Dendritic cell treated with granulocyte-macrophage colony-stimulating factor and Interleukin-4, amounts not matched to agents 40 ng/mL and 50 ng/mL, for 4 days (primary cell): Measurements from ENCODE around the gene PIAS1.
"Not testable (repeated sequence)": the region's sequence is repeated elsewhere in the genome, so short reads cannot be mapped to it uniquely, and the experiment has no call there.

Experiments
- H3K27ac Mint-ChIP-seq: one replicate; pipeline ENCODE4 v1.8.0; 2022; ENCODE audit warnings: mild to moderate bottlenecking, mixed read lengths
- H3K27me3 Mint-ChIP-seq: one replicate; pipeline ENCODE4 v1.8.0; 2022; ENCODE audit warnings: mild to moderate bottlenecking, mixed read lengths
- H3K36me3 Mint-ChIP-seq: one replicate; pipeline ENCODE4 v1.8.0; 2022; ENCODE audit warnings: low read depth, mixed read lengths
- H3K4me1 Mint-ChIP-seq: one replicate; pipeline ENCODE4 v1.8.0; 2022; ENCODE audit warnings: low read depth, mixed read lengths
- H3K4me3 Mint-ChIP-seq: one replicate; pipeline ENCODE4 v1.8.0; 2022; ENCODE audit warnings: mild to moderate bottlenecking, moderate library complexity, mixed read lengths
- H3K9me3 Mint-ChIP-seq: one replicate; pipeline ENCODE4 v1.8.0; 2022; ENCODE audit warnings: mixed read lengths
- intact Hi-C: fragments of 100-400 bp; cut with micrococcal nuclease; formaldehyde crosslinking; loops from one replicate; pipeline ENCODE4 v1.15.0; 2022

The PIAS1 gene

GRCh38 chr15:68166847-68167246 is 112.7 kb downstream of the PIAS1 start:
- Mint-ChIP-seq H3K27ac (no peak overlapping the region), H3K9me3 (no peaks in the 10 kb centered on the region), H3K4me3 (no peak overlapping the region), H3K4me1 (no peaks in the 10 kb centered on the region), H3K27me3 (no peaks in the 10 kb centered on the region), H3K36me3 (peaks cover 51% of the 10 kb centered on the region)
- intact Hi-C loops, result no loop called here

GRCh38 chr15:68172037-68172436 is 117.9 kb downstream of the PIAS1 start:
- H3K4me1 Mint-ChIP-seq, H3K27me3 Mint-ChIP-seq, H3K4me3 Mint-ChIP-seq, intact Hi-C loops, H3K9me3 Mint-ChIP-seq, H3K27ac Mint-ChIP-seq: not testable (repeated sequence)
- peaks cover 50% of the 10 kb centered on the region for H3K36me3 Mint-ChIP-seq

GRCh38 chr15:68173119-68173518 is 119.0 kb downstream of the PIAS1 start:
- intact Hi-C loops, result no loop called here
- H3K4me1 Mint-ChIP-seq, result no peaks in the 10 kb centered on the region
- H3K9me3 Mint-ChIP-seq, result no peaks in the 10 kb centered on the region
- H3K4me3 Mint-ChIP-seq, result no peak overlapping the region
- peaks cover 61% of the 10 kb centered on the region for H3K36me3 Mint-ChIP-seq
- H3K27ac Mint-ChIP-seq, result no peak overlapping the region
- H3K27me3 Mint-ChIP-seq, result no peaks in the 10 kb centered on the region

- H3K27ac Mint-ChIP-seq, result no peak overlapping the region
- intact Hi-C loops, result no loop called here
- H3K4me3 Mint-ChIP-seq, result no peak overlapping the region
- H3K9me3 Mint-ChIP-seq, result no peaks in the 10 kb centered on the region
- H3K36me3 Mint-ChIP-seq, result peaks cover 70% of the 10 kb centered on the region
- no peaks in the 10 kb centered on the region for H3K4me1 Mint-ChIP-seq
- no peaks in the 10 kb centered on the region for H3K27me3 Mint-ChIP-seq
Observed at GRCh38 chr15:68175526-68175925, 121.4 kb downstream of the PIAS1 start.

GRCh38 chr15:68176601-68177000 is 122.5 kb downstream of the PIAS1 start:
- no peaks in the 10 kb centered on the region for H3K9me3 Mint-ChIP-seq
- peaks cover 72% of the 10 kb centered on the region for H3K36me3 Mint-ChIP-seq
- H3K27ac Mint-ChIP-seq, result no peak overlapping the region
- no peak overlapping the region for H3K4me3 Mint-ChIP-seq
- no peaks in the 10 kb centered on the region for H3K4me1 Mint-ChIP-seq
- intact Hi-C loops, result no loop called here
- H3K27me3 Mint-ChIP-seq, result no peaks in the 10 kb centered on the region

- no peaks in the 10 kb centered on the region for H3K4me1 Mint-ChIP-seq
- H3K27me3 Mint-ChIP-seq, result no peaks in the 10 kb centered on the region
- intact Hi-C loops, result no loop called here
Observed at GRCh38 chr15:68177742-68178141, 123.6 kb downstream of the PIAS1 start.

GRCh38 chr15:68183616-68184315 is 129.7 kb downstream of the PIAS1 start:
- Mint-ChIP-seq H3K27me3 (no peaks in the 10 kb centered on the region), H3K4me3 (no peak overlapping the region), H3K4me1 (no peaks in the 10 kb centered on the region), H3K27ac (no peak overlapping the region), H3K9me3 (no peaks in the 10 kb centered on the region), H3K36me3 (peaks cover 84% of the 10 kb centered on the region)
- intact Hi-C loops, result no loop called here

More at GRCh38 chr15:68177742-68178141, 123.6 kb downstream of the PIAS1 start:
- H3K27ac Mint-ChIP-seq, result no peak overlapping the region
- peaks cover 78% of the 10 kb centered on the region for H3K36me3 Mint-ChIP-seq
- H3K4me3 Mint-ChIP-seq, result no peak overlapping the region
- H3K9me3 Mint-ChIP-seq, result no peaks in the 10 kb centered on the region

GRCh38 chr15:68184616-68185480 is 130.7 kb downstream of the PIAS1 start:
- no peaks in the 10 kb centered on the region for H3K4me1 Mint-ChIP-seq
- intact Hi-C loops, result no loop called here
- no peak overlapping the region for H3K4me3 Mint-ChIP-seq
- H3K36me3 Mint-ChIP-seq, result peaks cover 91% of the 10 kb centered on the region
- H3K27me3 Mint-ChIP-seq, result no peaks in the 10 kb centered on the region
- no peak overlapping the region for H3K27ac Mint-ChIP-seq
- no peaks in the 10 kb centered on the region for H3K9me3 Mint-ChIP-seq

- no peaks in the 10 kb centered on the region for H3K9me3 Mint-ChIP-seq
- no peak overlapping the region for H3K27ac Mint-ChIP-seq
- no peak overlapping the region for H3K4me3 Mint-ChIP-seq
- peaks cover 88% of the 10 kb centered on the region for H3K36me3 Mint-ChIP-seq
- H3K4me1 Mint-ChIP-seq, result no peaks in the 10 kb centered on the region
- intact Hi-C loops, result no loop called here
- H3K27me3 Mint-ChIP-seq, result no peaks in the 10 kb centered on the region
Observed at GRCh38 chr15:68186671-68187397, 132.7 kb downstream of the PIAS1 start.

- H3K36me3 Mint-ChIP-seq, result peaks cover 88% of the 10 kb centered on the region
Observed at GRCh38 chr15:68187559-68187958, 133.4 kb downstream of the PIAS1 start.

GRCh38 chr15:68188647-68189046 is 134.5 kb downstream of the PIAS1 start:
- H3K4me3 Mint-ChIP-seq, result no peak overlapping the region

More at GRCh38 chr15:68187559-68187958, 133.4 kb downstream of the PIAS1 start:
- H3K4me3 Mint-ChIP-seq, result no peak overlapping the region
- intact Hi-C loops, result no loop called here
- no peak overlapping the region for H3K27ac Mint-ChIP-seq
- no peaks in the 10 kb centered on the region for H3K4me1 Mint-ChIP-seq
- H3K9me3 Mint-ChIP-seq, result no peaks in the 10 kb centered on the region
- no peaks in the 10 kb centered on the region for H3K27me3 Mint-ChIP-seq

GRCh38 chr15:68190048-68190447 is 135.9 kb downstream of the PIAS1 start:
- Mint-ChIP-seq H3K4me3 (no peak overlapping the region), H3K27ac (no peak overlapping the region), H3K4me1 (no peaks in the 10 kb centered on the region), H3K27me3 (no peaks in the 10 kb centered on the region), H3K9me3 (no peaks in the 10 kb centered on the region), H3K36me3 (peaks cover 88% of the 10 kb centered on the region)
- intact Hi-C loops, result no loop called here

More at GRCh38 chr15:68188647-68189046, 134.5 kb downstream of the PIAS1 start:
- intact Hi-C loops, result no loop called here
- Mint-ChIP-seq H3K9me3 (no peaks in the 10 kb centered on the region), H3K36me3 (peaks cover 88% of the 10 kb centered on the region), H3K4me1 (no peaks in the 10 kb centered on the region), H3K27me3 (no peaks in the 10 kb centered on the region), H3K27ac (no peak overlapping the region)

- intact Hi-C loops, result no loop called here
- peaks cover 91% of the 10 kb centered on the region for H3K36me3 Mint-ChIP-seq
- H3K4me3 Mint-ChIP-seq, result no peak overlapping the region
- H3K27me3 Mint-ChIP-seq, result no peaks in the 10 kb centered on the region
- no peaks in the 10 kb centered on the region for H3K9me3 Mint-ChIP-seq
- no peaks in the 10 kb centered on the region for H3K4me1 Mint-ChIP-seq
- H3K27ac Mint-ChIP-seq, result no peak overlapping the region
Observed at GRCh38 chr15:68191555-68191954, 137.4 kb downstream of the PIAS1 start.

- no peak overlapping the region for H3K27ac Mint-ChIP-seq
- peaks cover 94% of the 10 kb centered on the region for H3K36me3 Mint-ChIP-seq
- peaks cover under 1% of the 10 kb centered on the region for H3K4me1 Mint-ChIP-seq
- H3K9me3 Mint-ChIP-seq, result no peaks in the 10 kb centered on the region
- intact Hi-C loops, result no loop called here
- H3K27me3 Mint-ChIP-seq, result no peaks in the 10 kb centered on the region
- H3K4me3 Mint-ChIP-seq, result no peak overlapping the region
Observed at GRCh38 chr15:68192117-68192516, 138.0 kb downstream of the PIAS1 start.
